SK-N-SH (cell line): ENCODE results near the gene KLHL33. TPM values are rescaled to one million over a fixed set of nuclear protein-coding genes. Genes with fewer than 3 reads are reported as not detected.

Source experiments
- CTCF ChIA-PET: fragments of 300-600, 350-600 bp; formaldehyde crosslinking; extraction: SDS; loops from one replicate; lab custom pipeline; 2021; lab: Yijun Ruan, JAX
- POLR2A ChIA-PET: fragments of 350-600 bp; sonication (Branson Sonifier 250); formaldehyde crosslinking; extraction: SDS; loops from one replicate; lab custom pipeline; 2020; ENCODE audit warnings: antibody characterized with exemption, inconsistent platforms; lab: Yijun Ruan, JAX
- DNase-seq: peaks from one replicate; pipeline ENCODE4 v3.0.0; 2012
- H2AFZ ChIP-seq: fragments of 200-600 bp; sonication (generic); 2 replicates; pipeline ENCODE4 v1.8.1; 2016; ENCODE audit warnings: antibody characterized with exemption, mild to moderate bottlenecking, low read depth
- H3F3A ChIP-seq: fragments of 200-600 bp; sonication (generic); replicated peaks from 2 replicates; pipeline ENCODE3; 2016; ENCODE audit warnings: antibody characterized with exemption, mild to moderate bottlenecking; ENCODE audit not compliant: insufficient read depth
- H3K27ac ChIP-seq, 2 experiments: fragments of 200-500 bp in 1 of 2; fragments of 200-600 bp in 1 of 2; sonication (Bioruptor generic) in 1 of 2; sonication (generic), shearing (Covaris generic) in 1 of 2; 2 replicates each; pipeline versions ENCODE4 v1.5.1 to v1.6.1; 2014 to 2016; ENCODE audit warnings: low read depth in 2 of 2, inconsistent platforms in 1 of 2, low read length in 1 of 2, mild to moderate bottlenecking in 1 of 2, mixed read lengths in 1 of 2
- H3K27me3 ChIP-seq: fragments of 200-600 bp; sonication (generic), shearing (Covaris generic); 2 replicates; pipeline ENCODE4 v1.6.1; 2016; ENCODE audit warnings: mixed run types; ENCODE audit not compliant: insufficient read depth
- H3K36me3 ChIP-seq, 2 experiments: fragments of 200-500 bp in 1 of 2; fragments of 200-600 bp in 1 of 2; sonication (Bioruptor generic) in 1 of 2; sonication (generic) in 1 of 2; replicated peaks in 1 of 2; 2 replicates each; pipeline versions ENCODE3 to v1.5.1; 2014 to 2016; ENCODE audit warnings: low read length in 1 of 2, mild to moderate bottlenecking in 1 of 2; ENCODE audit not compliant: insufficient read depth in 2 of 2, control insufficient read depth in 1 of 2
- H3K4me1 ChIP-seq, 2 experiments: fragments of 200-500 bp in 1 of 2; fragments of 200-600 bp in 1 of 2; sonication (Bioruptor generic) in 1 of 2; sonication (generic), shearing (Covaris generic) in 1 of 2; 2 replicates each; pipeline versions ENCODE4 v1.5.1 to v1.6.1; 2014 to 2016; ENCODE audit warnings: low read depth in 1 of 2, low read length in 1 of 2, mixed run types in 1 of 2; ENCODE audit not compliant: insufficient read depth in 2 of 2, control insufficient read depth in 1 of 2
- H3K4me2 ChIP-seq: fragments of 200-600 bp; sonication (generic), shearing (Covaris generic); 2 replicates; pipeline ENCODE4 v1.6.1; 2017; ENCODE audit warnings: mixed run types
- H3K4me3 ChIP-seq, 2 experiments: fragments of 200-500 bp in 1 of 2; fragments of 200-600 bp in 1 of 2; sonication (Bioruptor generic) in 1 of 2; sonication (generic), shearing (Covaris generic) in 1 of 2; 2 replicates each; pipeline versions ENCODE4 v1.5.1 to v1.8.1; 2014 to 2016; ENCODE audit warnings: low read depth in 2 of 2, inconsistent platforms in 1 of 2, low read length in 1 of 2, mild to moderate bottlenecking in 1 of 2, mixed read lengths in 1 of 2, moderate library complexity in 1 of 2
- H3K79me2 ChIP-seq: fragments of 200-600 bp; sonication (generic); 2 replicates; pipeline ENCODE4 v1.8.1; 2017; ENCODE audit warnings: mild to moderate bottlenecking; ENCODE audit not compliant: insufficient read depth
- H3K9ac ChIP-seq: fragments of 200-600 bp; sonication (generic); 2 replicates; pipeline ENCODE4 v1.6.1; 2017; ENCODE audit warnings: mixed run types
- H3K9me2 ChIP-seq: fragments of 200-600 bp; sonication (generic); 2 replicates; pipeline ENCODE4 v1.6.1; 2017; ENCODE audit warnings: mixed run types
- H3K9me3 ChIP-seq: fragments of 200-600 bp; sonication (generic); 2 replicates; pipeline ENCODE4 v1.6.1; 2017; ENCODE audit warnings: mixed run types, mild to moderate bottlenecking, moderate library complexity
- H4K20me1 ChIP-seq: fragments of 200-600 bp; sonication (generic); 2 replicates; pipeline ENCODE4 v1.6.1; 2017; ENCODE audit warnings: mild to moderate bottlenecking, mixed run types; ENCODE audit not compliant: insufficient read depth
- ELF1 ChIP-seq: IDR thresholded peaks from 2 replicates; pipeline ENCODE4 v1.4.0; 2012
- EP300 ChIP-seq, 2 experiments: IDR thresholded peaks; 2 replicates each; pipeline versions ENCODE4 v1.4.0 to v1.6.1; 2012; ENCODE audit warnings: borderline replicate concordance in 1 of 2, low read depth in 1 of 2, low read length in 1 of 2
- FOSL2 ChIP-seq: IDR thresholded peaks from 2 replicates; pipeline ENCODE4 v1.4.0; 2012; ENCODE audit warnings: low read depth, mild to moderate bottlenecking, moderate library complexity, borderline replicate concordance
- GABPA ChIP-seq: IDR thresholded peaks from 2 replicates; pipeline ENCODE4 v1.4.0; 2012; ENCODE audit warnings: low read depth, mild to moderate bottlenecking
- GATA2 ChIP-seq: sonication (generic); formaldehyde crosslinking; IDR thresholded peaks from 2 replicates; pipeline ENCODE4 v1.5.0; 2020; ENCODE audit warnings: mild to moderate bottlenecking, missing genetic modification reagents
- NFIC ChIP-seq: IDR thresholded peaks from 2 replicates; pipeline ENCODE4 v1.4.0; 2012; ENCODE audit warnings: borderline replicate concordance
- NRF1 ChIP-seq: IDR thresholded peaks from 2 replicates; pipeline ENCODE4 v1.6.1; 2012; ENCODE audit warnings: low read depth, mild to moderate bottlenecking, low read length
- RAD21 ChIP-seq: IDR thresholded peaks from 2 replicates; pipeline ENCODE4 v1.6.1; 2012; ENCODE audit warnings: mild to moderate bottlenecking, low read length
- RFX5 ChIP-seq: IDR thresholded peaks from 2 replicates; pipeline ENCODE4 v1.6.1; 2012; ENCODE audit warnings: mild to moderate bottlenecking, improper control_type of control experiment, low read length
- SMC3 ChIP-seq: IDR thresholded peaks from 2 replicates; pipeline ENCODE4 v1.6.1; 2012; ENCODE audit warnings: low read depth, low read length, improper control_type of control experiment
- USF2 ChIP-seq: fragments of 150-350 bp; IDR thresholded peaks from 2 replicates; pipeline ENCODE4 v1.6.1; 2017; ENCODE audit warnings: antibody characterized with exemption, low read length, low read depth, borderline replicate concordance
- YY1 ChIP-seq: IDR thresholded peaks from 2 replicates; pipeline ENCODE4 v1.4.0; 2012; ENCODE audit warnings: low read depth, mild to moderate bottlenecking
- WGBS: methylation state at CpG from one replicate; pipeline ENCODE4 v1.1.6; 2017; ENCODE audit warnings: low lambda C conversion rate; 5-methylcytosine and 5-hydroxymethylcytosine counted together
- polyA plus RNA-seq, 3 experiments: library from polyadenylated mRNA; depleted of rRNA; stranded (reverse); fragments of >200 nt; gene quantifications; 2 replicates each; pipeline ENCODE4 v1.2.3, GENCODE V29; 2012
- TF ChIP-seq, protein P1 (sequence below): IDR thresholded peaks from 2 replicates; pipeline ENCODE4; 2012
- TF ChIP-seq, protein P2 (sequence below): fragments of 200-600 bp; sonication (generic); IDR thresholded peaks from 2 replicates; pipeline ENCODE4 v1.6.1; 2017; ENCODE audit warnings: antibody characterized with exemption, mild to moderate bottlenecking, moderate library complexity

The KLHL33 gene
- polyA plus RNA-seq, 1 of the 3 experiments (the other 2 are of a cell fraction) = not detected

- Histone ChIP-seq H3K27me3 (no peaks in the 10 kb centered on the region), H3K4me1 (peaks cover 0 to 17% of the 10 kb centered on the region in 2 experiments; a peak in 2 of 4 replicates), H3K9ac (peak overlapping the region; percentile 89), H3K9me3 (no peaks in the 10 kb centered on the region), H3K79me2 (peaks cover 28% of the 10 kb centered on the region), H2AFZ (peak overlapping the region; percentile 99), H3K9me2 (no peaks in the 10 kb centered on the region), H3K27ac (peak overlapping the region; percentile 92 to 95), H3K36me3 (no peaks in the 10 kb centered on the region), H3F3A (peaks cover 18% of the 10 kb centered on the region), H3K4me3 (peak overlapping the region; percentile 60 to 85), H3K4me2 (peak overlapping the region; percentile 70), H4K20me1 (no peaks in the 10 kb centered on the region)
- DNase-seq = no peak
- 29% methylated on average over 9 of the region's 9 CpGs for WGBS
- POLR2A ChIA-PET = interaction anchor here (0.9 to 2.4 kb wide), 7 partner anchors 9 to 71 kb away, joined by 3 to 9 read pairs (median 4); partner anchors contain the start of genes APEX1, OSGEP, PARP2 and PIP4P1
- CTCF ChIA-PET = interaction anchor here (0.6 to 3.3 kb wide), 7 partner anchors 11 to 200 kb away, joined by 3 to 19 read pairs (median 4); partner anchors contain the start of genes APEX1, OSGEP and TTC5
- TF ChIP-seq, protein P1, sequence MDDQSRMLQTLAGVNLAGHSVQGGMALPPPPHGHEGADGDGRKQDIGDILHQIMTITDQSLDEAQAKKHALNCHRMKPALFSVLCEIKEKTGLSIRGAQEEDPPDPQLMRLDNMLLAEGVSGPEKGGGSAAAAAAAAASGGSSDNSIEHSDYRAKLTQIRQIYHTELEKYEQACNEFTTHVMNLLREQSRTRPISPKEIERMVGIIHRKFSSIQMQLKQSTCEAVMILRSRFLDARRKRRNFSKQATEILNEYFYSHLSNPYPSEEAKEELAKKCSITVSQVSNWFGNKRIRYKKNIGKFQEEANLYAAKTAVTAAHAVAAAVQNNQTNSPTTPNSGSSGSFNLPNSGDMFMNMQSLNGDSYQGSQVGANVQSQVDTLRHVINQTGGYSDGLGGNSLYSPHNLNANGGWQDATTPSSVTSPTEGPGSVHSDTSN = 0 out of 2 replicates have a peak, but pooled peaks have one; percentile 24
- TF ChIP-seq, protein P2, sequence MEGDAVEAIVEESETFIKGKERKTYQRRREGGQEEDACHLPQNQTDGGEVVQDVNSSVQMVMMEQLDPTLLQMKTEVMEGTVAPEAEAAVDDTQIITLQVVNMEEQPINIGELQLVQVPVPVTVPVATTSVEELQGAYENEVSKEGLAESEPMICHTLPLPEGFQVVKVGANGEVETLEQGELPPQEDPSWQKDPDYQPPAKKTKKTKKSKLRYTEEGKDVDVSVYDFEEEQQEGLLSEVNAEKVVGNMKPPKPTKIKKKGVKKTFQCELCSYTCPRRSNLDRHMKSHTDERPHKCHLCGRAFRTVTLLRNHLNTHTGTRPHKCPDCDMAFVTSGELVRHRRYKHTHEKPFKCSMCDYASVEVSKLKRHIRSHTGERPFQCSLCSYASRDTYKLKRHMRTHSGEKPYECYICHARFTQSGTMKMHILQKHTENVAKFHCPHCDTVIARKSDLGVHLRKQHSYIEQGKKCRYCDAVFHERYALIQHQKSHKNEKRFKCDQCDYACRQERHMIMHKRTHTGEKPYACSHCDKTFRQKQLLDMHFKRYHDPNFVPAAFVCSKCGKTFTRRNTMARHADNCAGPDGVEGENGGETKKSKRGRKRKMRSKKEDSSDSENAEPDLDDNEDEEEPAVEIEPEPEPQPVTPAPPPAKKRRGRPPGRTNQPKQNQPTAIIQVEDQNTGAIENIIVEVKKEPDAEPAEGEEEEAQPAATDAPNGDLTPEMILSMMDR = no peak
Measured at GRCh38 chr14:20413744-20414082, 22.3 kb downstream of the KLHL33 start.

GRCh38 chr14:20412876-20413743 is 22.9 kb downstream of the KLHL33 start, which contains the start of gene TEP1:
TSS of gene TEP1 (minus strand) at chr14:20413501. CDS start at chr14:20408439, 5,062 bp downstream.
- Histone ChIP-seq H3K27me3 (no peaks in the 10 kb centered on the region), H3K27ac (peak within 1 kb of the TSS; percentile 92 to 95), H4K20me1 (no peaks in the 10 kb centered on the region), H3K36me3 (peaks cover 0 to 2% of the 10 kb centered on the region in 2 experiments), H3K4me1 (peaks cover 0 to 17% of the 10 kb centered on the region in 2 experiments; a peak in 2 of 4 replicates), H3K79me2 (peaks cover 28% of the 10 kb centered on the region), H3K4me3 (peak within 1 kb of the TSS; percentile 60 to 85), H2AFZ (peak within 1 kb of the TSS; percentile 99), H3K4me2 (peak within 1 kb of the TSS; percentile 70), H3F3A (peaks cover 18% of the 10 kb centered on the region), H3K9me3 (no peaks in the 10 kb centered on the region), H3K9me2 (no peaks in the 10 kb centered on the region), H3K9ac (peak within 1 kb of the TSS; percentile 89)
- DNase-seq = peak; percentile 87
- ChIA-PET CTCF (interaction anchor here (0.6 to 3.3 kb wide), 6 partner anchors 12 to 213 kb away, joined by 3 to 19 read pairs (median 4); no protein-coding TSS in a partner anchor), POLR2A (interaction anchor here (0.7 to 2.4 kb wide), 8 partner anchors 10 to 70 kb away, joined by 3 to 9 read pairs (median 4); partner anchors contain the start of genes APEX1, OSGEP, PARP2 and PIP4P1)
- WGBS = under 1% methylated on average over 34 of the region's 43 CpGs
- TF ChIP-seq ELF1 = peak; percentile 51; the same call in 1 of the 2 replicates
- TF ChIP-seq FOSL2 = no peak
- 0 out of 2 replicates have a peak, but pooled peaks have one; percentile 7 for TF ChIP-seq GATA2 (CRISPR knock-in tag)
- peak; percentile 18; the same call in 1 of the 2 replicates for TF ChIP-seq NFIC
- TF ChIP-seq, protein P2 = no peak
- no peak for TF ChIP-seq YY1
- no peak for TF ChIP-seq USF2
- TF ChIP-seq RFX5 = no peak
- TF ChIP-seq NRF1 = no peak
- no peak; a peak in 1 of 4 replicates for TF ChIP-seq EP300 (IDR thresholded peaks at IDR 0.05; ENCODE audit: borderline replicate concordance in 1 of 2, low read depth in 1 of 2, low read length in 1 of 2)
- TF ChIP-seq RAD21 = no peak
- peak; percentile 69 for TF ChIP-seq GABPA
- TF ChIP-seq SMC3 = no peak
